Measurements from ENCODE around the gene ACOT12.
"Not testable (repeated sequence)": the region's sequence is repeated elsewhere in the genome, so short reads cannot be mapped to it uniquely, and the experiment has no call there.

ACOT12 gene

DNA sequence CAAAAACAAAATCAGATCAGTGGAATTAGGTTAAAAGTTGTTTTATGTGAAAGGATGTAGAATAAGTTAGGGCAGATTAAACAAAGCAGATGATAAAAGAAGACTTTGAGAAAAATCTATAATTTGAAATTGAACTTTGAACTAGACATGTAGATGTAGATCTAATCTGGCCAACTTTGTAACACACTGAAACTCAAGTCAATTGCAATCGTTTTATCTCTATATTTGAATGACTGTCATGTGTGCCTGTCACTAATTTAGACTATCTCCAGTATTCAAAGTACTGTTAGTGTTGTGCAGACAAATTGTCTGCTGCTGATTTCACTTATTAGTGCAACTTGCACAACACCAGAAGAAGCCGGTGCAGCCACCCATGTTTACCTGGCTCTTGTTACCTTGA is 39.8 kb downstream of the ACOT12 start:
- TF ChIP-seq, protein P1, sequence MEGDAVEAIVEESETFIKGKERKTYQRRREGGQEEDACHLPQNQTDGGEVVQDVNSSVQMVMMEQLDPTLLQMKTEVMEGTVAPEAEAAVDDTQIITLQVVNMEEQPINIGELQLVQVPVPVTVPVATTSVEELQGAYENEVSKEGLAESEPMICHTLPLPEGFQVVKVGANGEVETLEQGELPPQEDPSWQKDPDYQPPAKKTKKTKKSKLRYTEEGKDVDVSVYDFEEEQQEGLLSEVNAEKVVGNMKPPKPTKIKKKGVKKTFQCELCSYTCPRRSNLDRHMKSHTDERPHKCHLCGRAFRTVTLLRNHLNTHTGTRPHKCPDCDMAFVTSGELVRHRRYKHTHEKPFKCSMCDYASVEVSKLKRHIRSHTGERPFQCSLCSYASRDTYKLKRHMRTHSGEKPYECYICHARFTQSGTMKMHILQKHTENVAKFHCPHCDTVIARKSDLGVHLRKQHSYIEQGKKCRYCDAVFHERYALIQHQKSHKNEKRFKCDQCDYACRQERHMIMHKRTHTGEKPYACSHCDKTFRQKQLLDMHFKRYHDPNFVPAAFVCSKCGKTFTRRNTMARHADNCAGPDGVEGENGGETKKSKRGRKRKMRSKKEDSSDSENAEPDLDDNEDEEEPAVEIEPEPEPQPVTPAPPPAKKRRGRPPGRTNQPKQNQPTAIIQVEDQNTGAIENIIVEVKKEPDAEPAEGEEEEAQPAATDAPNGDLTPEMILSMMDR (IDR thresholded peaks at IDR 0.05; ENCODE audit: control insufficient read depth, insufficient read depth, low read depth, low read length, missing control alignments) = no peak
- H3K4me3 ChIP-seq (ENCODE audit: control insufficient read depth, low read depth, low read length) = no peak overlapping the region

DNA sequence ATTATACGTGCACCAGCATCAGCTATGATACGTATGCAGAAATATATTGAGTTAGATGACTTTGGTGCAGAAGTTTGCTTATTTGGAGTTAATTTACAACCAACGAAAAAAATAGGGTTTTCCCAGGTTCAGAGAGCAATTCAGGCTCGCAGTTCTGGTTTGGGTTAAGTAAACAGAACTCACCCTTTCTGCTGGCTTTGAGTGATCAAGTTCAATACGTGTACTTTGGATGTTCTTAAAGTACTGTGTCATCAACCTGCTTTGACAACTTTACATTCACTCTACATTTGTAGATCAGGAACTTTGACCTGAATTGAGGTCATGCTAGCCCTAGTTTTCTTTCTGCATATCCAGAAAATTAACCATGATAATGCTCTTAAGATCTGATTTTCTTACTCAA is 40.7 kb downstream of the ACOT12 start:
- TF ChIP-seq, protein P1 (IDR thresholded peaks at IDR 0.05; ENCODE audit: control insufficient read depth, insufficient read depth, low read depth, low read length, missing control alignments) = no peak
- H3K4me3 ChIP-seq (ENCODE audit: control insufficient read depth, low read depth, low read length) = no peak overlapping the region
- DNase-seq (ENCODE audit: low read depth) = no peak

More for the DNA sequence above, 39.8 kb downstream of the ACOT12 start:
- DNase-seq (ENCODE audit: low read depth) = no peak

DNA sequence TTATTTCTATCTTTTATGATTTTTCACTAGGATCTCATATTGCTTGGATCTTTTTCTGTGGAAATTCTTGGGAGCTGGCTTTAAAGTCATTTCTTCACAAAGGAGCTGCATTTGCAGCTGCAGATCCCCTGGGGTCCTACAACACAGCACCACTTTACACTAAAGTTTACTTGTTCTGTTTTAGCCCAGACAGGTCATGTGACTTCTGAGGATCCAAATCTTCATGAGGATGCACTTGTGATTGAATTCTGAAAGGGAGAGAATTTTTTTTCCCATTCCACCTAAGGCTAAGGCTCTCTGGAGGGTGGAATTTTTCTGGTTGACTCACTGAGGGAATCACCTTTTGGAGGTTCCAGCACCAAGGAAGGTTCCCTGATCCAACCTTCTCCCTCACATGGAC is 43.4 kb downstream of the ACOT12 start:
- H3K4me3 ChIP-seq (ENCODE audit: control insufficient read depth, low read depth, low read length) = no peak overlapping the region
- no peak for DNase-seq (ENCODE audit: low read depth)
- TF ChIP-seq, protein P1 (IDR thresholded peaks at IDR 0.05; ENCODE audit: control insufficient read depth, insufficient read depth, low read depth, low read length, missing control alignments) = no peak

DNA sequence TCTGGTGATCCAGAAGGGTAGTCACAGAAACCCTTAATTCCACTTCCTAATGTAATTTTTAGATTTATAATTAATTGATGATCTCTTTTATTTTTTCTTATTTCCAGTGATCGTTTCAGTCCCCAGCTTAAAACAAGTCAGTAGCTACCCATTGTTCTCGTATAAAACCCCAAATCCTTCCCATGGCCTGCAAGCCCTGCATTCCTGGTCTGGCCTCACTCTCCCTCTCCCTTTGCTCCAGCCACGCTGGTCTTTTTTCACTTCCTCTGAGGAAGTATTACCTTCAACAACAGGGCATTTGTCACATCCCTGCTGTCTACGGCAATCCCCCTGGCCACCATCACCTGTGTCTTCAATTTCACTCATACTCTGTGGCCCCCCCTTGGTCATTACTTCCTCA is 44.8 kb downstream of the ACOT12 start:
- DNase-seq (ENCODE audit: low read depth) = no peak
- TF ChIP-seq, protein P1 (IDR thresholded peaks at IDR 0.05; ENCODE audit: control insufficient read depth, insufficient read depth, low read depth, low read length, missing control alignments) = no peak
- H3K4me3 ChIP-seq (ENCODE audit: control insufficient read depth, low read depth, low read length) = no peak overlapping the region

DNA sequence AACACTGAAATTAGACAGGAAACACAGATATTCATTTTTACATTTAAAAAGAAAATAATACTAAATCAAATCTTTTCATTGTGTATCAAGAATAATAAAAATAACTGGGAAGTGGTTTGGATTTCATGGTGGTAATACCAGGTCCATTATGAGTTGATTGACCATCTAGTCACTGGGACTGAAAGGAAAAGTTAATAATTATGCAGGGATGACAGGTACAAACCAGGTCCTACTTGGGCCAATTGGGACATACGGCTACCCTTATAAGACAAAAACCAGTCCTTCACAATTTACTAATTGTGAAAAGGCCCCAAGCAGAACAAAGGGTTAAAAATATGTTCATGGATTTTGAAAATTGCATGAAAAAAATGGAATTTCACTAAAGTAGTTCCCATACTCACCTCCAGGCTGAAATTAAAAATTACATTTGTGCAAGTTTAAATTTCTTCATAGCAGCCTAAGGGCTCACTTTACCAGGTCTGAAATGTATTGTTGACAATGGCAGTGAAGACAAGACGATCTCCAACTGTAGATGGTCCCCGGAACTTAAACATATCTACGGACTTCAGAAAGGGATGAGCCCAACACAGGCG is 48.4 kb downstream of the ACOT12 start:
- TF ChIP-seq, protein P1 (IDR thresholded peaks at IDR 0.05; ENCODE audit: control insufficient read depth, insufficient read depth, low read depth, low read length, missing control alignments) = no peak
- DNase-seq (ENCODE audit: low read depth) = no peak

DNA sequence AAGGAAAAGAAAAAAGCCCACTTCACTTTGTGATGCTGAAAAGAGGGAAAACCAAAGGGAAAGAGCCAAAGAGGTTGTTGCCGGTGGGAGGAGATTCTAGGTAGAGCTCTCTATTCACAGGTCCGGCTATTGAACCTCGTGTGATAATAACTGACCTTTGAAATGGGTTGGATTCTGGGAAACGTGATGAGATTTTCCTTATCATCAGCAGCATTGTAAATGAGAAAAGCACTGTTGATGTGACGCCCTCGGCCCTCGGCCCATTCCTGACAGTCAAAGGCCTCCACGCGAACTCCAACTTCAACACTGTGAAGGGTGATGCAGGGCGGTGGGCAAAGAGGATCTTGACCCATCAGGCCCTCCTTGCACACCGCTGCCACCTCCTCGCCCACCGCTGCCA is 49.2 kb downstream of the ACOT12 start:
- DNase-seq (ENCODE audit: low read depth) = no peak
- no peak overlapping the region for H3K4me3 ChIP-seq (ENCODE audit: control insufficient read depth, low read depth, low read length)
- TF ChIP-seq, protein P1 (IDR thresholded peaks at IDR 0.05; ENCODE audit: control insufficient read depth, insufficient read depth, low read depth, low read length, missing control alignments) = no peak

More for the DNA sequence above, 48.4 kb downstream of the ACOT12 start:
- H3K4me3 ChIP-seq (ENCODE audit: control insufficient read depth, low read depth, low read length) = no peak overlapping the region

DNA sequence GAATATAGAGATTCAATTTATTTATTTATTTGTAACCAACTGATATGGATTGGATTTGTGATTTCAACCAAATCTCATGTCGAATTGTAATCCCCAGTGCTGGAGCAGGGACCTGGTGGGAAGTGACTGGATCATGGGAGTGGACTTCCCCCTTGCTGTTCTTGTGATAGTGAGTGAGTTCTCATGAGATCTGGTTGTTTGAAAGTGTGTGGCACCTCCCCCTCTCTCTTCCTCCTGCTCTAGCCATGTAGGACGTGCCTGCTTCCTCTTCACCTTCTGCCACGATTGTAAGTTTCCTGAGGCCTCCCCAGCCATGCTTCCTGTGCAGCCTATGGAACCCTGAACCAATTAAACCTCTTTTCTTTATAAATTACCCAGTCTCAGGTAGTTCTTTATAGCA is 55.7 kb downstream of the ACOT12 start:
- not testable (repeated sequence) for H3K4me3 ChIP-seq (ENCODE audit: control insufficient read depth, low read depth, low read length); DNase-seq (ENCODE audit: low read depth)
